Uterus (tissue), 4 donors: ENCODE results near the gene PHTF2. TPM values are rescaled to one million over a fixed set of nuclear protein-coding genes. Genes with fewer than 3 reads are reported as not detected.

Experiments used
- small RNA-seq: library from RNA; depleted of rRNA; stranded (forward); fragments of <200 nt; gene quantifications from one replicate; pipeline ENCODE3, GENCODE V24; 2016
- total RNA-seq, 4 donors: library from RNA; depleted of rRNA in 3 of 4; stranded (reverse); fragments of >200 nt in 3 of 4; gene quantifications; one replicate each; pipeline versions ENCODE4 v1.1.0 to v1.2.4, GENCODE V29; 2014 to 2023
- donor health status: DM: yes; HTN: yes; CAD: no.

The PHTF2 gene
- total RNA-seq, 4 donors from 2014 or later: 6.4 to 54.8 (median 24.7) TPM

Small RNA genes lying within 50 kb of the gene (small RNA-seq; reads per million reads assigned to genes)
- gene RF00019: not detected

Other genes with a start within 250 kb of the PHTF2 start
- gene RSBN1L, start 102.3 kb upstream of the PHTF2 start, total RNA-seq: 10 to 100 TPM; 25.1 to 55.7 (median 42.5) TPM
- 10 to 100 TPM in 2 of 4 donors, 1 to 10 TPM in 1, under 1 TPM in 1; 0.51 to 27.6 (median 9.0) TPM for gene TMEM60, start 339 bp upstream of the PHTF2 start, total RNA-seq